ENCODE measurements around the gene CSH2.
"Not testable (repeated sequence)": the region's sequence is repeated elsewhere in the genome, so short reads cannot be mapped to it uniquely, and the experiment has no call there.

CSH2 gene

GRCh38 chr17:63873577-63873976 is at the start of gene CSH2:
TSS of gene CSH2 (minus strand) at chr17:63873677. CDS start at chr17:63873614, 63 bp downstream.
- DNase-seq (ENCODE audit: low read depth in 3 of 3): not testable (repeated sequence)

GRCh38 chr17:63922402-63922801 is 48.9 kb upstream of the CSH2 start:
- DNase-seq (ENCODE audit: low read depth in 3 of 3): not testable (repeated sequence)

- not testable (repeated sequence) for DNase-seq (ENCODE audit: low read depth in 3 of 3)
Measured at GRCh38 chr17:63920779-63921178, 47.3 kb upstream of the CSH2 start.

GRCh38 chr17:63920050-63920449 is 46.6 kb upstream of the CSH2 start:
- DNase-seq (ENCODE audit: low read depth in 3 of 3): not testable (repeated sequence)

GRCh38 chr17:63919311-63919723 is 45.8 kb upstream of the CSH2 start:
- DNase-seq (ENCODE audit: low read depth in 3 of 3): peak; percentile 37 to 69 (median 50)

GRCh38 chr17:63918789-63919305 is 45.4 kb upstream of the CSH2 start, which contains the start of gene GH1:
TSS of gene GH1 (minus strand) at chr17:63918839. CDS start at chr17:63918776, 63 bp downstream.
- not testable (repeated sequence) for DNase-seq (ENCODE audit: low read depth in 3 of 3)

GRCh38 chr17:63918305-63918704 is 44.8 kb upstream of the CSH2 start:
- no peak for DNase-seq (ENCODE audit: low read depth in 3 of 3)

GRCh38 chr17:63917646-63918045 is 44.2 kb upstream of the CSH2 start:
- DNase-seq (ENCODE audit: low read depth in 3 of 3): no peak

GRCh38 chr17:63917206-63917605 is 43.7 kb upstream of the CSH2 start:
- DNase-seq (ENCODE audit: low read depth in 3 of 3): not testable (repeated sequence)

GRCh38 chr17:63916566-63917185 is 43.2 kb upstream of the CSH2 start:
- no peak for DNase-seq (ENCODE audit: low read depth in 3 of 3)

- DNase-seq (ENCODE audit: low read depth in 3 of 3): not testable (repeated sequence)
Measured at GRCh38 chr17:63915753-63916152, 42.3 kb upstream of the CSH2 start.

- no peak for DNase-seq (ENCODE audit: low read depth in 3 of 3)
Measured at GRCh38 chr17:63914471-63914870, 41.0 kb upstream of the CSH2 start.

GRCh38 chr17:63911657-63912100 is 38.2 kb upstream of the CSH2 start:
- DNase-seq (ENCODE audit: low read depth in 3 of 3): peak in 1 of 3 donors; percentile 46

- no peak for DNase-seq (ENCODE audit: low read depth in 3 of 3)
Measured at GRCh38 chr17:63911041-63911635, 37.7 kb upstream of the CSH2 start, which contains the start of gene CSHL1. TSS of gene CSHL1 (minus strand) at chr17:63911258. CDS start at chr17:63911196, 62 bp downstream.

- no peak for DNase-seq (ENCODE audit: low read depth in 3 of 3)
Measured at GRCh38 chr17:63910096-63910495, 36.6 kb upstream of the CSH2 start.

GRCh38 chr17:63909586-63909985 is 36.1 kb upstream of the CSH2 start:
- DNase-seq (ENCODE audit: low read depth in 3 of 3): not testable (repeated sequence)

GRCh38 chr17:63907161-63907778 is 33.8 kb upstream of the CSH2 start:
- DNase-seq (ENCODE audit: low read depth in 3 of 3): peak in 1 of 3 donors; percentile 28

- not testable (repeated sequence) for DNase-seq (ENCODE audit: low read depth in 3 of 3)
Measured at GRCh38 chr17:63904796-63905195, 31.3 kb upstream of the CSH2 start.

- not testable (repeated sequence) for DNase-seq (ENCODE audit: low read depth in 3 of 3)
Measured at GRCh38 chr17:63903787-63904201, 30.3 kb upstream of the CSH2 start.

GRCh38 chr17:63901971-63902370 is 28.5 kb upstream of the CSH2 start:
- not testable (repeated sequence) for DNase-seq (ENCODE audit: low read depth in 3 of 3)

- peak in 2 of 3 donors; percentile 15 to 49 for DNase-seq (ENCODE audit: low read depth in 3 of 3)
Measured at GRCh38 chr17:63898899-63899798, 25.7 kb upstream of the CSH2 start.
